NT2/D1 (cell line): ENCODE data around the gene CROCC2.

ENCODE experiments used
- SUZ12 ChIP-seq: IDR thresholded peaks from 2 replicates; pipeline ENCODE4 v1.6.1; 2011; ENCODE audit not compliant: insufficient read length, insufficient read depth; ENCODE audit errors: extremely low read depth
- YY1 ChIP-seq: IDR thresholded peaks from 2 replicates; pipeline ENCODE4 v1.6.1; 2011; ENCODE audit not compliant: insufficient read length, insufficient read depth

GRCh38 chr2:240986787-240987411, 80.8 kb downstream of the CROCC2 start:
- no peak for TF ChIP-seq SUZ12
- TF ChIP-seq YY1 = no peak
